Chondrocyte (in vitro differentiated cells): ENCODE results near the gene RUVBL2. TPM values are rescaled to one million over a fixed set of nuclear protein-coding genes. Genes with fewer than 3 reads are reported as not detected.
A peak's percentile ranks its signal among the peaks of the same experiment; 100 is the strongest.

ENCODE experiments used
- DNase-seq: peaks from one replicate; pipeline ENCODE4 v3.0.0; 2021; ENCODE audit warnings: mixed read lengths, low spot score
- H3K27ac Mint-ChIP-seq: one replicate; pipeline ENCODE4 v1.8.0; 2021; ENCODE audit warnings: mild to moderate bottlenecking, moderate library complexity, mixed read lengths; ENCODE audit not compliant: unreplicated experiment
- H3K27me3 Mint-ChIP-seq: 2 replicates; pipeline ENCODE4 v1.8.0; 2021; ENCODE audit warnings: low read depth, mixed read lengths
- H3K36me3 Mint-ChIP-seq: 2 replicates; pipeline ENCODE4 v1.8.0; 2021; ENCODE audit warnings: low read depth, mixed read lengths
- H3K4me1 Mint-ChIP-seq: 2 replicates; pipeline ENCODE4 v1.8.0; 2021; ENCODE audit warnings: low read depth, mild to moderate bottlenecking, mixed read lengths
- H3K4me3 Mint-ChIP-seq: one replicate; pipeline ENCODE4 v1.8.0; 2021; ENCODE audit warnings: mild to moderate bottlenecking, moderate library complexity, mixed read lengths; ENCODE audit not compliant: unreplicated experiment
- H3K9me3 Mint-ChIP-seq: 2 replicates; pipeline ENCODE4 v1.8.0; 2021; ENCODE audit warnings: low read depth, mixed read lengths
- total RNA-seq: library from RNA; stranded (reverse); gene quantifications from 3 replicates; pipeline ENCODE4 v1.2.1, GENCODE V29; 2021
- TF ChIP-seq, protein P1 (sequence below): fragments of 200-600 bp; sonication (generic); IDR thresholded peaks from 2 replicates; pipeline ENCODE4 v1.5.0; 2021; ENCODE audit warnings: antibody characterized with exemption, mild to moderate bottlenecking, moderate library complexity

The RUVBL2 gene
- total RNA-seq, 1 donor from 2014 or later, result 45.3 TPM

- no peak for DNase-seq
- TF ChIP-seq, protein P1, sequence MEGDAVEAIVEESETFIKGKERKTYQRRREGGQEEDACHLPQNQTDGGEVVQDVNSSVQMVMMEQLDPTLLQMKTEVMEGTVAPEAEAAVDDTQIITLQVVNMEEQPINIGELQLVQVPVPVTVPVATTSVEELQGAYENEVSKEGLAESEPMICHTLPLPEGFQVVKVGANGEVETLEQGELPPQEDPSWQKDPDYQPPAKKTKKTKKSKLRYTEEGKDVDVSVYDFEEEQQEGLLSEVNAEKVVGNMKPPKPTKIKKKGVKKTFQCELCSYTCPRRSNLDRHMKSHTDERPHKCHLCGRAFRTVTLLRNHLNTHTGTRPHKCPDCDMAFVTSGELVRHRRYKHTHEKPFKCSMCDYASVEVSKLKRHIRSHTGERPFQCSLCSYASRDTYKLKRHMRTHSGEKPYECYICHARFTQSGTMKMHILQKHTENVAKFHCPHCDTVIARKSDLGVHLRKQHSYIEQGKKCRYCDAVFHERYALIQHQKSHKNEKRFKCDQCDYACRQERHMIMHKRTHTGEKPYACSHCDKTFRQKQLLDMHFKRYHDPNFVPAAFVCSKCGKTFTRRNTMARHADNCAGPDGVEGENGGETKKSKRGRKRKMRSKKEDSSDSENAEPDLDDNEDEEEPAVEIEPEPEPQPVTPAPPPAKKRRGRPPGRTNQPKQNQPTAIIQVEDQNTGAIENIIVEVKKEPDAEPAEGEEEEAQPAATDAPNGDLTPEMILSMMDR, result no peak
- Mint-ChIP-seq H3K27me3 (no peaks in the 10 kb centered on the region), H3K9me3 (no peaks in the 10 kb centered on the region), H3K27ac (peak overlapping the region; percentile 96), H3K4me1 (peaks cover 59% of the 10 kb centered on the region), H3K4me3 (peak overlapping the region; percentile 93), H3K36me3 (peaks cover 15% of the 10 kb centered on the region)
These were observed 26.9 kb upstream of the RUVBL2 start for GRCh38 chr19:48966541-48967345.

GRCh38 chr19:48967346-48968178, 26.1 kb upstream of the RUVBL2 start:
- DNase-seq, result no peak
- Mint-ChIP-seq H3K27me3 (no peaks in the 10 kb centered on the region), H3K9me3 (no peaks in the 10 kb centered on the region), H3K36me3 (peaks cover 15% of the 10 kb centered on the region), H3K27ac (peak overlapping the region; percentile 96), H3K4me1 (peaks cover 51% of the 10 kb centered on the region), H3K4me3 (peak overlapping the region; percentile 93)
- TF ChIP-seq, protein P1, result no peak

DNA sequence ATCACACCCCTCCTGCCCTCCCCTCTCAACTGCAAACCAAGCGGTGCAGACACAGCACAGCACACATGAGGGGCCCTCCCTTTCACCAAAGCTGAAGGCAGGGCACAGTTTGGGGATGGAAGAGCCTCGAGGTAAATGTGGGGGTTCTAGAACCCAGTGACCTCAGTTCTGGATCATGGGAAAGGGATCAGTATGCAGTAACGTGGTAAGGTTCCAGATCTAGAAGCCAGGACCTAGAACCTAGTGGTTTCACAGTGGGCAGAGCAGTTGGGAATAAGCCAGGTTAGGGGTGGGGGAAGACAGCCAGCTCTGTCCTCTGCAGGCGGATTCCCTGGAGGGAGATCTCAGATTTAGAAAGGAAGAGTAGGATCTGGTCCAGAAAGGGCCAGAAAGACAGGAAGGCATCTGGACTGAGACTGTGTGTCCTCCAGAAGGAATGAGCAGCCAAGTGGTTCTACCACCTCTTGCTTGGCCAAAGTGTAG, 25.5 kb upstream of the RUVBL2 start:
- peak overlapping the region; percentile 96 for H3K27ac Mint-ChIP-seq
- H3K4me3 Mint-ChIP-seq, result peak overlapping the region; percentile 28
- TF ChIP-seq, protein P1, result no peak

GRCh38 chr19:48968813-48969218, 24.9 kb upstream of the RUVBL2 start:
- Mint-ChIP-seq H3K27ac (peak overlapping the region; percentile 27), H3K4me1 (peaks cover 39% of the 10 kb centered on the region), H3K27me3 (no peaks in the 10 kb centered on the region), H3K36me3 (peaks cover 19% of the 10 kb centered on the region), H3K9me3 (no peaks in the 10 kb centered on the region), H3K4me3 (no peak overlapping the region)
- TF ChIP-seq, protein P1, result no peak
- DNase-seq, result no peak

More for the DNA sequence above, 25.5 kb upstream of the RUVBL2 start:
- no peaks in the 10 kb centered on the region for H3K9me3 Mint-ChIP-seq
- no peak for DNase-seq
- H3K36me3 Mint-ChIP-seq, result peaks cover 19% of the 10 kb centered on the region
- peaks cover 45% of the 10 kb centered on the region for H3K4me1 Mint-ChIP-seq
- H3K27me3 Mint-ChIP-seq, result no peaks in the 10 kb centered on the region
